Cerebellar nuclear complex (tissue), 1 donor: Measurements from ENCODE around the gene FADS2.
A peak's percentile ranks its signal among the peaks of the same experiment; 100 is the strongest.
"Not testable (repeated sequence)": the region's sequence is repeated elsewhere in the genome, so short reads cannot be mapped to it uniquely, and the experiment has no call there.

ENCODE experiments used
- DNase-seq, 2 experiments: peaks; one replicate each; lab custom pipeline; 2025; lab: John Stamatoyannopoulos, UW

The FADS2 gene

GRCh38 chr11:61868571-61869428, 40.7 kb downstream of the FADS2 start:
- no peak for DNase-seq

DNA sequence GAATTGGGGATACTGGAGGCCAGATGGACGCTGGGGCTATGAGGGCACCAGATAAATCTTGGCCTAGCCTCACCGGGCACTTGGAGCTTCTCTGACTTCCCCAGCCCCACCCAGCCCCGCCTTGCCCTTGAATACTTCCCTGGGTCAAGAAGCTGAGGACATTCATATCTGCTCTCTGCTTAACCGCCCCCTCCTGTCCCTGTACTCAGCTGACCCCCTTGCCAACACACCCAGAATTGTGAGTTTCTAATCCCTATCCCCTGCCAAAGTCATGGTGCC, 41.3 kb downstream of the FADS2 start:
- DNase-seq: no peak

DNA sequence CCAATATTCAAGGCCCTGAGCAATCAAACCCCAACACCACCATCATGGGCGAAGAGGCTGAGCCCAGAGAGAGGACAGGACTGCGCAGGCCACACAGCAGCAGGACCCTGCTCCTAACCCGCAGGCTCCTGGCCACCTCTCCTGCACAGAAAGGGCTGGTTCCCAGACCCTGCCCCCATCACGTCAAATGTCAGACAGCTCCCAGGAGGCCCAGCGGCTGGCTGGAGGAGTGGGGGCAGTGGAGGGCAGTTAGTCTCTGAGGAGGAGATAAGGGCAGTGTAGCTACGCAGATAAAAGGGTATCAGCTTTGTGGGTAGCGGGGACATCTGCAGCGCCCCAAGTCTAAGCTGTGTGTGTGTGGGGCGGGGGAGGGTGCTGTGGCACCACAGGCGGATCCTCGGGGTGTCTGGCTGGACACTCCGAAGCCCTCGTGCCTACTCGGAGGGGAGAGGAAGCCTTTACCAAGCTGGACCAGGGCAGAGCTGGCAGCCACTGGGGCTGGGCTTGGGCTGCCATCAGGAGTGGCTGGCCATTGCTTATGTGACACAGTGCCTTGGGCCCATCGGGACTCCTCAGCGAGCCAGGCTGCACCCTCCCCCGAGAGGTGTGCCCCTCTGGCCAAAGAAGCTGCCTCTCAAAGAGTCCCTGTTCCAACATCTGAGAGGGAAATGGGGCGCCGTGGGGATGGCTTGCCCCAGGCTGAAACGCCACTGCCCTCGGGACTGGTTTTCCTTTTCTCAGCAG, 41.8 kb downstream of the FADS2 start:
- no peak for DNase-seq

DNA sequence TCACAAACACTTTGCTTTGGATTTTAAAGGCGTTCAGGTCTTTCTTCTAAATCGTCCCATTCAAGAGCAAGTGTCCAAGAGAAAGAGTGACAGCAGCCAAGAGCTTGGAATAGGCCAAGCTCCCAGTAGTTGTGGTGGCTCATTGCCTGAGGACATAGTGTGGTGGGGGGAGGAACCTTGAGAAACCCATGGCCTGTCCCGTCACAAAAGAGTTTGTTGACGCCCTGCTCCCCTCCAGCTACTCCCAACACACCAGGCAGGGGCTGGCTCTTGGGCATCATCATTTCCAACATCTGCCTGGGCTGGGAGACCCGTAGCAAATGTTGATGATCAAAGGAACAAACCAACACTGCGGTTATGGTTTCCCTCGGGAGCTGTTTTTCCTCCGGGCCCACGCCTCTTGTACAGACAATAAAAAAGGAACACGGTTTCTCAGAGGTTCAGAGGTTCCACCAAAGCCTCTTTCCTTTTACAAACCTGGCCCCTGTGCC, 42.5 kb downstream of the FADS2 start:
- no peak for DNase-seq

DNA sequence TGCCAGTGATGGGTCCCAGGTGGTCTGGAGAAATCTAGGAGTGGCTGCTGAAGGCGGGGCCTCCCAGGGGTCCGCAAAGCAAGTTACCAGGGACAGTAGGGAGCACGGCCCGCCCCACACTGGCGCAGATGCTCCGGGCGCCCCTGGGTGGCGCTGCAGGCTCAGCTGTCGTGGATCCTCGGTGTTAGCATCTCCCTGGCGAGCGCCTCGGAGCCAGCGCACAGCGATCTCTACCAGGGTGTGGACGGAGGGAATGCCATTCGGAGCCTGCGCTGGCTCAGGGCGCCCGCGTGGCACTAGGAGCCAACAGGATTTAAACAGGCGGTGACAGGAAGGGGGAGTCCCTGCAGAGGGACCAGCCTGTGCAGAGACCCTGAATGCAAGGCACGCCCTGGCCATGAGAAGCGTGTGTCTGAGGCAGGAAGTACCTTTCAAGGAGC, 43.1 kb downstream of the FADS2 start:
- peak in 1 of 2 experiments; percentile 62 for DNase-seq

GRCh38 chr11:61872935-61873565, 45.0 kb downstream of the FADS2 start:
- DNase-seq: no peak

DNA sequence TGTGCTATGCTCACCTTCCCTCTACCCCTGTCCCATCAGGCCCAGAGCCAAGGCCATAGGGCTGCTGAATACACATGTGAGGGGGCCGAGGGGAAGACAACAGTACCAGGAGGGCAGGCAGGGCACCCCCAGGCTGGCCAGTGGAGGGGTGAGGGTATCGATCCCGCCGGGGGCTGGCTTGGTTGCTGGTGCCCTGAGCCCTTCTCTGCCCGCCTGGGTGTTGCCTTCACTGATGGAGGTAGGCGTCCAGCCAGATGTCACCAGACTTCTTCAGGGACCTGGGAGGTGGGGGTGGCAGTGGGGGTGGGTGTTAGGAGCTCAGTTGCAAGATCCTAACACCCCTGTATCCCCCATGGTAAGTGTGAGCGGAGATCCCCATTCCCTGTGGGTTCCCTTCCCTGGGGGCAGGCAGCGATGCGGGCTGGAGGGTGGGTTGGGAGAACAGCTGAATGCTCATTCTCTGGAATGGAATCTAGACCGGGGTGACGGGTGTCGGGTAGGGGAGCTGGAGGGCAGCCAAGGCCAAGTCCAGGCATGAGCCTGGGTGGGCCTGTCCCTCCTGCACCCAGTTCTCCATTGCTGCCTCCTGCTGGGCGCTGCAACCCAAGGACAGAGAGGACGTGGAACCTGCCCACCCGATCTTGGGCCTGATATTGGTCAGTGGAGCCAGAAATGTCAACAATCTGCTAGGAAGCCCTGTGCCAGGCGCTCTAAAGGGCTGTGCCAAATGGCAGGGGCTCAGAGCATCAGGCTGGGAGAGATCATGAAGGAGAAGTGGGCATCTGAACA, 45.7 kb downstream of the FADS2 start:
- no peak for DNase-seq

- DNase-seq: no peak
Measured at GRCh38 chr11:61874377-61874809, 46.3 kb downstream of the FADS2 start.

GRCh38 chr11:61874853-61875252, 46.8 kb downstream of the FADS2 start:
- DNase-seq: no peak

GRCh38 chr11:61875698-61876097, 47.6 kb downstream of the FADS2 start:
- no peak for DNase-seq

DNA sequence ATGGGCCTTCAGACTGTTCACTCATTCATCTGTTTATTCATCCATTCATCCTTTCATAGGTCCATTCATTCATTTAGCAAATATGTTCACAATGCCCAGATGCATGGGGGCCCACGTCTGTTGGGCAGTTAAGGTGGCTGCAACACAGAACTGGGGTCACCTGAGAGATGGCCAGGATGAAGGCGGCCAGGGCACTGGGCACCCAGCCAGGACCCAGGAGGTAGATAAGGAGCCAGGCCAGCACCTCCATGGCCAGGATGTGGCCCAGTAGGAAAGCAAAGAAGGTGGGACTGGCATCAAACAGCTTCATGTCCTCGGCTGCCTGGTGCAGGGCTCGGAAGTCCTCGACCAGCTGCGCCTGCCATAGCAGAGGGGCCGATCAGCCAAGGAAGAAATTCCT, 51.1 kb downstream of the FADS2 start:
- DNase-seq: no peak

- DNase-seq: no peak
Measured at GRCh38 chr11:61880031-61880430, 51.9 kb downstream of the FADS2 start.

DNA sequence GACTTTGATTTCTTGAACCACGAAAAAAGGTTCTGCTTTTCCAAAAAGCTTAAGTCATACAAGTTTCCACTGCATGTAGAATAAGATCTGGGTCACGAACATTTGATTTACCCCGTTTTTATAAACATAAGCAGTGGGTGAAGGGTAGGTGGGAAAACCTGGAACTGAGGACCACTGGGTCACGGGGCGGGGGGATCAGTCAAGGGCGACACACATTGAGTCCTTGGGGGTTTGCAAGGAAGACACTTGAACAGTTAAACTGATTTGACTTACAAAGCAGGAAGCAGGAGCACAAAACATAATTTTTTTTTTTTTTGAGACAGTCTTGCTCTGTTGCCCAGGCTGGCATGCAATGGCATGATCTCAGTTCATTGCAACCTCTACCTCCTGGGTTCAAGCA, 52.4 kb downstream of the FADS2 start:
- no peak for DNase-seq

- DNase-seq: no peak
Measured at GRCh38 chr11:61881397-61881796, 53.3 kb downstream of the FADS2 start.

DNA sequence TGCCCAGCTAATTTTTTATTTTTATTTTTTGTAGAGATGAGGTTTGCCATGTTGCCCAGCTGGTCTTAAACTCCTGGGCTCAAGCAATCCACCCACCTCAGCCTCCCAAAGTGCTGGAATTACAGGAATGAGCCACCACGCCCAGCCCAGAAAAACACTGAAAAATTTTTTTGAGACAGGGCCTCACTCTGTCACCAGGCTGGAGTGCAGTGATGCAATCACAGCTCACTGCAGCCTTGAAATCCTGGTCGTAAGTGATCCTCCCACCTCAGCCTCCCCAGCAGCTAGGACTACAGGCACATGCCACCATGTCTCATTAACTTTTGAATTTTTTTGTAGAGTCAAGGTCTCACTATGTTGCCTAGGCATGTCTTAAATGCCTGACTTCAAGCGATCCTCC, 54.2 kb downstream of the FADS2 start:
- not testable (repeated sequence) for DNase-seq

GRCh38 chr11:61882879-61883278, 54.8 kb downstream of the FADS2 start:
- no peak for DNase-seq

GRCh38 chr11:61883327-61883726, 55.2 kb downstream of the FADS2 start:
- DNase-seq: no peak

GRCh38 chr11:61883947-61884346, 55.8 kb downstream of the FADS2 start:
- no peak for DNase-seq

GRCh38 chr11:61885166-61885778, 57.2 kb downstream of the FADS2 start:
- DNase-seq: no peak

- DNase-seq: no peak
Measured at GRCh38 chr11:61885784-61886580, 57.9 kb downstream of the FADS2 start.

DNA sequence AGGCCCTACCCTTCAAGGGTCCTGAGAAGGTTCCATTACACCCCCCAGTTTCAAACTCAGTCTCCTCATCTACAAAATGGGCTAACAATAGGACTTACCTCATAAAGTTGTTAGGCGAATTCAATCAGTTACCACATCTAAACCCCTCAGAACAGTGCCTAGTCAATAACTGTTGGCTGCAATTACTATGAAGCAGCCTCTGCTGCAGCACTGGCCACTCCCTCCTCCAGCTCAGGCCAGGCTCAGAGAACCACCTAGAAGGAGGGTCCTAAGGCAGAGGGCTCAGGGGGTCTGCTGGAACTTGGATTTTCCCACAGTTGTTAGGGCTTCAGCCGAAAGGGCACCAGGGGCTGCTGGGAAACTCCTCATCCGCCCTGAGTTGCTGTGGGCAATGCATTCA, 58.5 kb downstream of the FADS2 start:
- DNase-seq: no peak
